Psoas muscle (tissue), 8 donors: ENCODE measurements around the gene ACSL3. TPM values are rescaled to one million over a fixed set of nuclear protein-coding genes. Genes with fewer than 3 reads are reported as not detected.

Source experiments
- ATAC-seq, 4 donors: fragments of 200-7000 bp; cut with Tn5 transposase; one replicate each; pipeline ENCODE4 v1.9.1; 2020; ENCODE audit warnings: moderate library complexity in 3 of 4, mild to moderate bottlenecking in 2 of 4
- DNase-seq, 2 donors: peaks; one replicate each; pipeline ENCODE4 v3.0.0-alpha.2; 2020
- H3K27ac ChIP-seq: fragments of 200-600 bp; one replicate; pipeline ENCODE4 v1.8.0; 2022
- H3K27me3 ChIP-seq, 3 donors: fragments of 200-600 bp in 1 of 3; one replicate each; pipeline versions ENCODE4 v1.6.1 to v1.8.0; 2013 to 2022; ENCODE audit warnings: low read length in 2 of 3, mild to moderate bottlenecking in 2 of 3, moderate library complexity in 1 of 3; ENCODE audit not compliant: insufficient read depth in 3 of 3
- H3K36me3 ChIP-seq, 2 donors: fragments of 200-600 bp in 1 of 2; one replicate each; pipeline versions ENCODE4 v1.6.1 to v1.8.0; 2013 to 2022; ENCODE audit warnings: low read depth in 1 of 2, mild to moderate bottlenecking in 1 of 2, moderate library complexity in 1 of 2; ENCODE audit not compliant: insufficient read depth in 1 of 2
- H3K4me1 ChIP-seq: fragments of 200-600 bp; one replicate; pipeline ENCODE4 v1.8.0; 2022
- H3K4me3 ChIP-seq: fragments of 200-600 bp; one replicate; pipeline ENCODE4 v1.8.0; 2022; ENCODE audit warnings: mild to moderate bottlenecking
- H3K9me3 ChIP-seq: fragments of 200-600 bp; one replicate; pipeline ENCODE4 v1.8.0; 2022
- WGBS, 3 donors: extraction: QIAGEN DNeasy Blood & Tissue Kit; methylation state at CpG; one replicate each; pipeline versions ENCODE4 v1.1.6 to v1.1.7; 2013; 5-methylcytosine and 5-hydroxymethylcytosine counted together
- intact Hi-C, 2 donors: fragments of 100-400 bp; cut with DNase I; formaldehyde crosslinking; loops; one replicate each; pipeline versions ENCODE4 v1.11.0 to v1.14.2; 2022
- polyA plus RNA-seq, 3 donors: library from polyadenylated mRNA; stranded (reverse); fragments of 200-250 nt; gene quantifications; one replicate each; pipeline ENCODE4 v1.2.3, GENCODE V29; 2013
- total RNA-seq, 4 donors: library from RNA; stranded (reverse); fragmentation: NEBNext Ultra II Directional in 2 of 4; extraction: Animal tissue kit (Norgen Biotek cat#: 25700) in 2 of 4; gene quantifications; one replicate each; pipeline versions ENCODE4 v1.2.1 to v1.2.4, GENCODE V29; 2021 to 2023
- TF ChIP-seq, protein P1 (sequence below): fragments of 200-600 bp; IDR thresholded peaks from one replicate; pipeline ENCODE4 v1.8.0; 2022; ENCODE audit warnings: antibody characterized with exemption
- donor health status: healthy with polysubstance abuse.
- donor health status: DM: no; HTN: no; CAD: no; lungs with moderate emphysema.
- donor health status: Bipolar disorder and iron deficiency.
- donor health status: healthy.
- donor health status: DM: yes; HTN: yes; CAD: no.
- donor health status: DM: no; HTN: no; CAD: no.
- donor health status: DM: no; HTN: no; CAD: no.
- donor health status: DM: yes; HTN: yes; CAD: no.

The ACSL3 gene
- total and polyA plus RNA-seq, 7 donors, result 13.5 to 136 (median 27.5) TPM

DNA sequence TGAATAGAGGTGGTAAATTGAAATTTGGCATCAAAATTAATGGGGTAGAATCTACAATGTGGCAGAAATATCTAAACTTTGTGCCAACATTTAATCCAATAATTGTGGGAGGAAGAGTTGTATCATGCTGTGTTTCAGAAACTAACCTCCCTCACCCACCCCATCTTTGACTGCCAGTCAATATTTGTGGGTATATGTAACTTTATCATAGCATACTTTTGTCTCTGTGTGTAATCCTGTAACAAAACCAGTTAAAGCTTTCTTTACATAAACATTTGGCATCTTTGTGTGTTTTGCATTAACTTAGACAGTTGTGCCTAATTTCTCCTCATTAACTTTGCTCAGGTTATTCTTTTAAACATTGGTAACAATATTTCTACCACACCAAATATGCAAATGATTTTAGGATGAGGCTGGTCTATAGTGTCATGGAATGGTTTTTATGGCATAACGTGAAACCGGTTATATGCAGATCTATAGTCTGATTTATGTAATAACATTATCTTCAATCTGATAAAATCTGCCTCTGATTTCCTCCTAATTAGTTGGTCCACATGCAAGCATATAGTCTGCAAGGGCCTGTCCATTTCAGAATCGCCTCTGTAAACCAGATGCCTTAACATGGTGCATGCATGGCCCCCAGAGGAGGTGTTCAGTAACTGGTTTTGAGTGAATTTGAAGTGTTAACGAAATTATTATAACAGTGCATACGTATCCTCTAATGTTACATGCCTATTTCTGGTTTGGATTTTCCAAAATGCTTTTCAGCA lies 84.3 kb downstream of the ACSL3 start:
- no peaks in the 10 kb centered on the region for H3K9me3 ChIP-seq
- 75 to 82% (median 75%) methylated on average over 5 of the region's 5 CpGs for WGBS, 3 donors
- ATAC-seq, result peak in 1 of 4 donors; percentile 31
- no peak for DNase-seq
- intact Hi-C loops, result no loop called here
- H3K27me3 ChIP-seq, result no peaks in the 10 kb centered on the region
- TF ChIP-seq, protein P1, sequence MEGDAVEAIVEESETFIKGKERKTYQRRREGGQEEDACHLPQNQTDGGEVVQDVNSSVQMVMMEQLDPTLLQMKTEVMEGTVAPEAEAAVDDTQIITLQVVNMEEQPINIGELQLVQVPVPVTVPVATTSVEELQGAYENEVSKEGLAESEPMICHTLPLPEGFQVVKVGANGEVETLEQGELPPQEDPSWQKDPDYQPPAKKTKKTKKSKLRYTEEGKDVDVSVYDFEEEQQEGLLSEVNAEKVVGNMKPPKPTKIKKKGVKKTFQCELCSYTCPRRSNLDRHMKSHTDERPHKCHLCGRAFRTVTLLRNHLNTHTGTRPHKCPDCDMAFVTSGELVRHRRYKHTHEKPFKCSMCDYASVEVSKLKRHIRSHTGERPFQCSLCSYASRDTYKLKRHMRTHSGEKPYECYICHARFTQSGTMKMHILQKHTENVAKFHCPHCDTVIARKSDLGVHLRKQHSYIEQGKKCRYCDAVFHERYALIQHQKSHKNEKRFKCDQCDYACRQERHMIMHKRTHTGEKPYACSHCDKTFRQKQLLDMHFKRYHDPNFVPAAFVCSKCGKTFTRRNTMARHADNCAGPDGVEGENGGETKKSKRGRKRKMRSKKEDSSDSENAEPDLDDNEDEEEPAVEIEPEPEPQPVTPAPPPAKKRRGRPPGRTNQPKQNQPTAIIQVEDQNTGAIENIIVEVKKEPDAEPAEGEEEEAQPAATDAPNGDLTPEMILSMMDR, result no peak
- H3K36me3 ChIP-seq, result peaks cover 0 to 21% of the 10 kb centered on the region in 2 donors
- H3K27ac ChIP-seq, result no peak overlapping the region
- no peak overlapping the region for H3K4me3 ChIP-seq
- peaks cover 4% of the 10 kb centered on the region for H3K4me1 ChIP-seq

DNA sequence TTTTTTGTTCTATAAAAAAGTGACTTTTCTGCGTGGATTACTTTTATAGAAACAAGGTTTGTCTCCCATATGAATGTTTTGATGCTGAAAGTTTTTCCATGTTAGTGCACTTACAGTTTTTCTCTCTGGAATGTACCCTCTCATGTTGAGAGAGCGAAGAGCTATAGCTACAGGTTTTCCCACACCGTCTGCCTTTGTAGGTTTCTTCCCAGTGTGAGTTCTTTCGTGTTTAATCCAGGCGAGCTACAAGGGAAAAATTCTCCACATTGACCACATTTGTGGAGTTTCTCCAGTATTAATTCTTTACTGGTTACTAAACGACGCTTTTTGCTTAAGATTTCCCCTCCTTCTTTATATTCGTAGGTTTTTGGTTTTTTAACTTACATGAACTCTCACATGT lies 85.1 kb downstream of the ACSL3 start:
- Histone ChIP-seq H3K9me3 (no peaks in the 10 kb centered on the region), H3K36me3 (peaks cover 0 to 14% of the 10 kb centered on the region in 2 donors), H3K4me1 (peaks cover 4% of the 10 kb centered on the region), H3K27ac (no peak overlapping the region), H3K27me3 (no peaks in the 10 kb centered on the region), H3K4me3 (no peak overlapping the region)
- ATAC-seq, result no peak
- 80 to 86% (median 86%) methylated on average over 8 of the region's 8 CpGs for WGBS, 3 donors
- TF ChIP-seq, protein P1, result no peak
- no peak for DNase-seq
- intact Hi-C loops, result no loop called here

DNA sequence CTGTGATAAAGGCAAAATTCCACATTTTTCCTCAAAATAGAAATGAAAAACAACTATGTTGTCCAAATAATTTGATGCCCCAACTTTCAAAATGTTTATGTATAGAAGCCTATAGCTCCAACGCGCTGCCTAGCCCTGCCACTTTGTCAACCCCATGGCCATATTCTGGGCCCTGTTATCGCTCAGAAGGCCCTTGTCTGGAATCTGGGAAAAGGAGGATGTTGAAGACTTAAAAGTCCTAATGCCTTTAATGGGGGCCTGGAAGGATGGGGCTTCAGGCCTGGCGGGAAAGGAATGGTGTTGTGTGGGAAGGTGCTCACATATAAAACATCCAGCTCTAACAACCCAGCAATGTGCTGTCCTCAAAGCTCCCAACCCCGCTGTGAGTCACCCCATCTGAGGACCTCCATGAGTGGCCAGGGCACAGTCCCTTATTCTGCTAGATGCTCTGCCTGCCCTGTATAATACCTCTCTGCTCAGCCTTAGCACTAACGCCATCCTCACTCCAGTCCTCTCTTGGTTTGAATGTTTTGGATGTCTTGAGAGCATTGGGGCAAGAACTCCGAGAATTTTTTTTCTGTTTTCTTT lies 86.0 kb downstream of the ACSL3 start:
- DNase-seq, result no peak
- TF ChIP-seq, protein P1, result no peak
- H3K27ac ChIP-seq, result no peak overlapping the region
- no peaks in the 10 kb centered on the region for H3K27me3 ChIP-seq
- H3K4me1 ChIP-seq, result peaks cover 4% of the 10 kb centered on the region
- no peaks in the 10 kb centered on the region for H3K9me3 ChIP-seq
- intact Hi-C loops, result no loop called here
- WGBS, 3 donors, result 90 to 99% (median 92%) methylated on average over 7 of the region's 7 CpGs
- H3K36me3 ChIP-seq, result peaks cover 0 to 6% of the 10 kb centered on the region in 2 donors
- H3K4me3 ChIP-seq, result no peak overlapping the region
- ATAC-seq, result peak; percentile 39 to 57 (median 48)

DNA sequence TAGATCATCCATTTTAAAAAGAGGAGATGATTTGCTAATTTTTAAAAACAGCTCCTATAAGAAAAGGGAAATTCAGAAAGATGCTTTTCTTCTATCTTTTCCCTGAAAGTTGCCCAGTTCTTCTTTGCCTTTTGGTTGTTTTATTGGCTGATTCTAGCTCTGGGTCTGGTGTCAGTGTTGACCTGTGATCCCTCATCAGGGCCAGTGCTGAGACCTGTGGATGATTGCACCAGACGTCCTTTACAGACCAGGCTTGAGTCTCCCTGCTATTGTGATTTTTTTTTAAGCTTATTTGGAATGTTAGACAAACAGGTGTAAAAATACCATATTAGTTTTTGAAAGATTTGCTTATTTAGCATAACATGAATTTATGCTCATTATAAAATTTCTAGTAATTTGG lies 88.2 kb downstream of the ACSL3 start:
- no peak overlapping the region for H3K27ac ChIP-seq
- WGBS, 3 donors, result 42 to 53% (median 46%) methylated on average over 1 of the region's 1 CpG
- ATAC-seq, result no peak

More for the DNA sequence above, 88.2 kb downstream of the ACSL3 start:
- TF ChIP-seq, protein P1, result no peak
- no peaks in the 10 kb centered on the region for H3K4me1 ChIP-seq
- no peak overlapping the region for H3K4me3 ChIP-seq
- intact Hi-C loops, result no loop called here
- H3K27me3 ChIP-seq, result no peaks in the 10 kb centered on the region
- no peaks in the 10 kb centered on the region for H3K9me3 ChIP-seq
- no peak for DNase-seq
- H3K36me3 ChIP-seq, result no peaks in the 10 kb centered on the region
